GM12873 (cell line): ENCODE data around the gene TCERG1.

ENCODE experiments used
- TF ChIP-seq, protein P1 (sequence below): IDR thresholded peaks from 2 replicates; pipeline ENCODE4 v1.5.1; 2012; ENCODE audit warnings: low read depth, mild to moderate bottlenecking, moderate library complexity, low read length, control low read depth; ENCODE audit not compliant: insufficient read depth; ENCODE audit errors: missing control alignments

Gene TCERG1

DNA sequence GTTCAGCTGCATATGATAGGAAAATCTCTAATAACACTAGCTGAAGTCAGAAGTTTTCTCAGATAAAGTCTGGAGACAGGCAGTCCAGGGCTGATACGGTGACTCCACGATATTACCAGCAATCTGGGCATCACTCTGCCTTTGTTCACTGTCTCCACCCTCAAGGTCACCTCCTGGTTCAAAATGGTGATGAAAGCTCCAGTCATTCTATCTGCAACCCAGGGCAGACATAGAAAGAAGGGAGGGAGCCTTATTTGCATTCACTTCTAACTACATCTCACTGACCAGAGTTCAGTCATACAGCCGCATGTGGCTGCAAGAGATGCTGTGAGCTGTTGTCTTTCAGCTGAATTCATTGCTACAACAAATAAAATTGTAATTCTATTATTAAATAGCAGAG is 91.3 kb downstream of the TCERG1 start:
- TF ChIP-seq, protein P1, sequence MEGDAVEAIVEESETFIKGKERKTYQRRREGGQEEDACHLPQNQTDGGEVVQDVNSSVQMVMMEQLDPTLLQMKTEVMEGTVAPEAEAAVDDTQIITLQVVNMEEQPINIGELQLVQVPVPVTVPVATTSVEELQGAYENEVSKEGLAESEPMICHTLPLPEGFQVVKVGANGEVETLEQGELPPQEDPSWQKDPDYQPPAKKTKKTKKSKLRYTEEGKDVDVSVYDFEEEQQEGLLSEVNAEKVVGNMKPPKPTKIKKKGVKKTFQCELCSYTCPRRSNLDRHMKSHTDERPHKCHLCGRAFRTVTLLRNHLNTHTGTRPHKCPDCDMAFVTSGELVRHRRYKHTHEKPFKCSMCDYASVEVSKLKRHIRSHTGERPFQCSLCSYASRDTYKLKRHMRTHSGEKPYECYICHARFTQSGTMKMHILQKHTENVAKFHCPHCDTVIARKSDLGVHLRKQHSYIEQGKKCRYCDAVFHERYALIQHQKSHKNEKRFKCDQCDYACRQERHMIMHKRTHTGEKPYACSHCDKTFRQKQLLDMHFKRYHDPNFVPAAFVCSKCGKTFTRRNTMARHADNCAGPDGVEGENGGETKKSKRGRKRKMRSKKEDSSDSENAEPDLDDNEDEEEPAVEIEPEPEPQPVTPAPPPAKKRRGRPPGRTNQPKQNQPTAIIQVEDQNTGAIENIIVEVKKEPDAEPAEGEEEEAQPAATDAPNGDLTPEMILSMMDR: no peak

DNA sequence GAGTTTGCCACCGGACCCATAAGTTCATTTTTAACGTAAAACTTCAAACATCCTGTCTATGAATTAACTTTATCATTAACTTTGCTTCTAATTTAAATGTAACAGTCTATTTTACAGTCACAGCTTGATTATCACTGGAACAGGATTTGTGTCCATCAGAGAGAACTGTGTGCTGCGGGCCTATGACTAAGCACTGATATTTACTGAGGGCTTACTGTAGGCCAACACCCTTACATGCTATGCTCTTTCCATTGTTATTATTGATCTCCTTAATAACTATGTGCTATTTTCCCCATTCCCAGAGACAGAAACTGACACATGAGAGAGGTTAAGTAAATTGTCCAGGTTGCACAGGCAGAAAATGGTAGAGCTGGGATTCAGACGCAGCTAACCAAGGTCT is 92.8 kb downstream of the TCERG1 start:
- TF ChIP-seq, protein P1: no peak

DNA sequence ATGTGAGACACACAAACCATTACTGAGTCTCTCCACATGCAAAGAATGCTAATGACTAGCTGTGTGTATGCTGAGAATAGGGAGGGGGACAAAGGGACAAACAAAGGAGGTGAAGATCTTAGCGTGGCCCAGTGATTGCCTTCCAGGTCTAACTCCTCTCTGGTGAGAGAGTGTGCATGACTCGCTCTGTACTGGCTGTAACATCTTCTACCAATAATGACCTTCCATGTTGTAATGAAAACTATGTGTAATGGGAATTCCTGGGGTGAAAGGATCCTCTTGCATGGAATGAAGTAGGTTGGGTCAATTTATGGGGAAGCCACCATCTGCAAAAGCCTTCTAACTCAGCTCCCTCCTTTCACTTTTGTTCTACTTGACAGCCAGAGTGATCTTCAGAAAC is 93.3 kb downstream of the TCERG1 start:
- TF ChIP-seq, protein P1: no peak

DNA sequence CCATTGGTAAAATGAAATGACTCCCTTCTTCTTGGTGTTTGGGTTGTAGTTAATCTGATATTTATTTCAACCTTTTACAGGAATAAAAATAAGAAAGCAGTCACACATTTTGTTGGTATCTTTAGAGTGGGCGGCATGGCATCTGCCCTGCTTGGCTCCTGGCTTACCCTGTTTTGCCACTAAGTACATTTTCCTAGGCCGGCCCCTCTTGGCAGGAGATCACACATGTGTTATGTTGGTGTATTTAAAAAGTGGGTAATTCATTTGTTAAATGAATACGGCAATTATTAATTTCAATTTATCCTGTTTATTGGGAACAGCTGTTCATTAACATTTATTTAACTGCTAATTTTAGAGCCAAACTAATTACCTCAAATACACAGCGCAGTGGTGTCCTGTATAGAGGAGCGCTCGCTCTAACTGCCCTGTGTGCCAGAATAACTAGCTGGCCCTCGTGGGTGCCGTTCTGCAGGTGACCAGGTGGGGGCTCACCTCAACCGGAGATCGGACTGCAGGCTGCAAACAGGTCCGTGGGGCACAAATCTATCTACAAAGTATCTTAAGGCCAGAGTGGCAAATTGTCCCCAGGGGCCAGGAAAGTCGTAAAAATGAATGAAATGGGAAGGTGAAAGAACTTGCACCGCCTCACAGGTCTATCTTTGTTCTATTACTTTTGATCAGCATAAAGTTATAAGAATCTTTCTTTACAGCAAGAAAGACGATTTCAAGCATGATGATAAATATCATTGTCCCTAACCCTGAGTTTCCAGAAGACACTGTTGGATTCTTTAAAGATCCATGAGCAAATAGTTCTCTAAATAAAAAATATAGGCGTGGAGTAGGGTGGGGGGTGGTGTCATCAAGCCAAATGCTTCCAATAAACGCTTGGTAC is 95.1 kb downstream of the TCERG1 start:
- TF ChIP-seq, protein P1: peak; percentile 90

DNA sequence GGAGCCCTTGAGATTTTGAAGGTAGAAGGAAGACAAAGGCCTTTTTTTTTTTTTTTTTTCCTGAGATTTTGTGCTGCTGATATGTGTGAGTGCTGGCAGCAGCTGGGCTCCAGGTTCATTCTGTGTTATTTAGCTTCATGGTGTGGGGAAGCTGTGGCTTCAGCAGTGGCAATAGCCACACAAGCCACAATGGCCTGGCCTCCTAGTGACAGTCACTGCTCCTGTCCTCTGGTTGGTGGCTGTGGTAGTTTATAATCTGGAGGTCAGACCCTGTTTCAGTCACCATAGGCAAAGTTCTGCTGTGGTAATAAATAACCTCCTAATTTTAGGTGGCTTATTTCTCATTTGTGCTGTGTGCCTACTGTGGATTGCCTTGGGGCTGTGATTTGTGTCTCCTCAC is 97.1 kb downstream of the TCERG1 start:
- TF ChIP-seq, protein P1: no peak

DNA sequence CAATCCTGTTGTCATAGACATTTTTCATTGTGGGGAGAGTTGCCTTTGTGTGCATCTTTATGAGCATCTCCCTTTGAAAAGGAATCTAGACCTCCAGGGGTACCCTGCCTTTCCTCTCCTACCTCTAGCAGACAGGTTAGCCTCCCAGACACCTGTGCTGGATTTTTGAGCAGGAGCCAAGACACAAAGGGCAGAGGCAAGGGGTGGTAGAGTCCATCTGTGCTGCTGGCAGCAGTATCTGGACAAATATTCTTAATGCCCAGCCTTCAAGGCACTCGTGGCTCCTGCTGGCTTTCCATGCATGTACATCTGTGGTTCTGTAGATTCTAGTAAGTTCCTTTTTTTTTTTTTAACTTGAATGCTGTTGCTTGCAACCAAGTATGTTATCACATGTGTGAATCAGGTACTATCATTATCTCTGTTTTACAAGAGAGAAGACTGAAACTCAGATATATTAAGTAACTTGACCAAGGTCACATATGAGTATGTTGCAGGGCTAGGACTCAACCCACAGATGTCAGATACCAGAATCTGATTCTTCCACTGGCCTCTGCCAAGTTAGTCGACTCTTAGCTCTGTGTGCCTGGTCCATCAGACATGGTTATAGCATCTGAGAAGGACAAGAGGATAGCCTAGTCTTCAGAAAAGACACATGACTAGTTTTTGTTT is 101.8 kb downstream of the TCERG1 start:
- TF ChIP-seq, protein P1: no peak

DNA sequence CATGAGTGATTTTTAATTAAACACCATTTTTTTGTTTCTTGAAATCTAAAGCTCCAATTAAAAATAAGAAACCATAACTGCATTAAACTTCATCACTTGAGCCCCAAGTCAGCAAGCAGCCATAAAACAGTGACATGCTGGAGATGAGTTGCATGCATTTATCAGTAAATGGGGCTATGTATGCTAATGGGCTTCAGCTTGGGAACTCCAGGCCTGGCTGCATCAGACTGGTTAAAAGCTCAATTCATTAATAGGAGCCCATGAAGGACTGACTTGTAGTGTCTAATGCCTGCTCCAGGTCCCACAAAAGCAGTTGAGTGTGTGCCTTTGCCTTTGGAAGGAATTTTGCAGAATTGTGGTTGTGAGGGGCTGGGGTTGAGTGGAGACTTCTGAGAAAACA is 102.5 kb downstream of the TCERG1 start:
- TF ChIP-seq, protein P1: no peak
